Vagina (tissue), 2 donors: Measurements from ENCODE around the gene KIF3A.

ENCODE experiments used
- POLR2A ChIP-seq, 2 donors: fragments of 450-650 bp; IDR thresholded peaks; one replicate each; pipeline ENCODE4 v1.6.1; 2017; ENCODE audit warnings: antibody characterized with exemption in 2 of 2, mild to moderate bottlenecking in 2 of 2, moderate library complexity in 2 of 2
- TF ChIP-seq, protein P1 (sequence below), 3 experiments: fragments of 450-650 bp in 2 of 3; fragments of 200-600 bp in 1 of 3; sonication (generic) in 1 of 3; IDR thresholded peaks; one replicate each; pipeline ENCODE4 v1.5.1; 2017 to 2019; ENCODE audit warnings: antibody characterized with exemption in 3 of 3, mild to moderate bottlenecking in 2 of 3, moderate library complexity in 2 of 3

DNA sequence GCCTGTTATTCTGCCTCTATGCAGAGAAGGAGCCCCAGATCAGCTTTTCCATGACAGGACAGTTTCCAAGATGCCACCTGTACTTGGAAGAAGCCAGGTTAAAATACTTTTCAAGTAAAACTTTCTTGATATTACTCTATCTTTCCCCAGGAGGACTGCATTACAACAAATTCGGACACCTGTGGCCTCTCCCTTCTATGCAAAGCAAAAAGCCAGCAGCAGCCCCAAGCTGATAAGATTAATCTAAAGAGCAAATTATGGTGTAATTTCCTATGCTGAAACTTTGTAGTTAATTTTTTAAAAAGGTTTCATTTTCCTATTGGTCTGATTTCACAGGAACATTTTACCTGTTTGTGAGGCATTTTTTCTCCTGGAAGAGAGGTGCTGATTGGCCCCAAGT, 63.9 kb downstream of the KIF3A start:
- TF ChIP-seq POLR2A (IDR thresholded peaks at IDR 0.05): no peak
- TF ChIP-seq, protein P1, sequence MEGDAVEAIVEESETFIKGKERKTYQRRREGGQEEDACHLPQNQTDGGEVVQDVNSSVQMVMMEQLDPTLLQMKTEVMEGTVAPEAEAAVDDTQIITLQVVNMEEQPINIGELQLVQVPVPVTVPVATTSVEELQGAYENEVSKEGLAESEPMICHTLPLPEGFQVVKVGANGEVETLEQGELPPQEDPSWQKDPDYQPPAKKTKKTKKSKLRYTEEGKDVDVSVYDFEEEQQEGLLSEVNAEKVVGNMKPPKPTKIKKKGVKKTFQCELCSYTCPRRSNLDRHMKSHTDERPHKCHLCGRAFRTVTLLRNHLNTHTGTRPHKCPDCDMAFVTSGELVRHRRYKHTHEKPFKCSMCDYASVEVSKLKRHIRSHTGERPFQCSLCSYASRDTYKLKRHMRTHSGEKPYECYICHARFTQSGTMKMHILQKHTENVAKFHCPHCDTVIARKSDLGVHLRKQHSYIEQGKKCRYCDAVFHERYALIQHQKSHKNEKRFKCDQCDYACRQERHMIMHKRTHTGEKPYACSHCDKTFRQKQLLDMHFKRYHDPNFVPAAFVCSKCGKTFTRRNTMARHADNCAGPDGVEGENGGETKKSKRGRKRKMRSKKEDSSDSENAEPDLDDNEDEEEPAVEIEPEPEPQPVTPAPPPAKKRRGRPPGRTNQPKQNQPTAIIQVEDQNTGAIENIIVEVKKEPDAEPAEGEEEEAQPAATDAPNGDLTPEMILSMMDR (IDR thresholded peaks at IDR 0.05): no peak
